Measurements from ENCODE around the gene MGMT. TPM values are rescaled to one million over a fixed set of nuclear protein-coding genes. Genes with fewer than 3 reads are reported as not detected.

The MGMT gene
- polyA plus RNA-seq, 1 of the 3 experiments (the other 2 are of a cell fraction), result 10.8 TPM

DNA sequence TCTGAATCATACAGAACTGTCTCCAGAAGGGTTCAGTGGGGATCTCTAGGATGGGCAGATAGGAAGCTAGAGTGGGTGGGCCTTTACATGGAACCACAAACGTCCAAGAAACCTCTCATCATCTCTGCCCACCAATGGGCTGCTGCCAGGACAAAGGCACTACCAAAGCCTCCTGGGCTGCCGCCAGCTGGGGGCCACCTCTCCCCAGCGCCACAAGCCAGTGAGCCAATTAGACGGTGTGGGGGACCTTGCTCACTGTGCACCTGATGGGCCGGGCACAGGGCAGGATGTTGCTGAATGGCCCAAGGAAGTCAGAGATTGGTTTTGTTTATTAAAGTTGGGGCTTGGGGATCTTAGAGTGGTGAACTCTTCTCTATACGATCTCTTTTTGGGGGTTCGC lies 242.1 kb downstream of the MGMT start:
- POLR2A ChIA-PET, result interaction anchor here (0.7 kb wide), 1 partner anchor 144 kb away, joined by 3 read pairs; no protein-coding TSS in a partner anchor
- TF ChIP-seq SMC3 (IDR thresholded peaks at IDR 0.05; ENCODE audit: low read depth, low read length), result no peak
- TF ChIP-seq RAD21 (IDR thresholded peaks at IDR 0.05; ENCODE audit: low read length), result no peak
- TF ChIP-seq CHD2 (IDR thresholded peaks at IDR 0.05; ENCODE audit: low read length, partially characterized antibody), result no peak
- TF ChIP-seq CTCF (IDR thresholded peaks at IDR 0.05), result no peak
- 65% methylated on average over 7 of the region's 7 CpGs for WGBS (ENCODE audit: low lambda C conversion rate)

DNA sequence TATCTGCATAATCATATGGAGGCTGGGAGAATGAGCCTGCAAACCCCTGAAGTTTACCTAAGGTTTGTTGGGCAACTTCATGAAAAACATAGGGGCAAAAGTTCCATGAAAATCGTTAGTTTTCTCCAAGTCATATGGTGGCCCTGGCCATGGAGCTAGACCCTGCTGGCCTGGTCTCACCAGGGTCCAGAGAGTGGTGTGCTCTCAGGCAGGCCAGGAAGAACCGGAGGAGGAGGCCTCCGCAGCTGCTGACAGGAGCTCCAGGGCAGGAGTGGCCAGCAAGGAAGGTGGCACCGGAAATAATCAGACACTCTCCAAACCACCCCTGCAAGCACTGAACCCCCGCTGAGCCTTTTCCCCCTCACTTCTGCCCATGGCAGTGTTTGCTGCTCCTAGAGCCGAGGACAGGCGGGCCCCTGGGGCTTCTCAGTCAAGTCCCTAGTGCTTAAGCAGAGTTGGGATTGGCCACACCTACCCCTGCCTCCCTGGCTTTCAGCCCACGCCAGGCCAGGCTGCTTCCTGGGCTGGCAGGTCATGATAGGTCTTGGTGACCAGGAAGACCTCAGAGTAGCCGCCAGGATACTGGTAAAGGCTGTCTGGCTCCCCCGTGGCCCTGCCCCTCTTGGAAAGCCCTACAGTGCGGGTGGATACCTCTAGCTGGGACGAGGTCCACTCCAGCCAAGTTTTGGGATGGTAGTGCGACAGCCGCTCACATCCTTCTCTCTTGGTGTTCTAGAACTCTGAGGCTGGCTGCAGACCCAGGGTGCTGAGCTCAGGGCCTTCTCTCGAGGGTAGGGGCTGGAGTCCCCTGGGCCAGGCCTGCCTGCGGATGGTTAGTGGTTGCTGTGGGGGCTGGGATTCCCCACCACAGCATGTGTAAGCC lies 242.8 kb downstream of the MGMT start:
- TF ChIP-seq RAD21 (IDR thresholded peaks at IDR 0.05; ENCODE audit: low read length) (no peak), EP300 (IDR thresholded peaks at IDR 0.05; ENCODE audit: borderline replicate concordance in 1 of 2, low read depth in 1 of 2, low read length in 1 of 2) (no peak), FOXM1 (IDR thresholded peaks at IDR 0.05; ENCODE audit: low read depth) (no peak), GATA2 (CRISPR knock-in tag; IDR thresholded peaks at IDR 0.05) (no peak), FOSL2 (IDR thresholded peaks at IDR 0.05; ENCODE audit: borderline replicate concordance, low read depth) (no peak), RFX5 (IDR thresholded peaks at IDR 0.05; ENCODE audit: low read length) (no peak), MXI1 (IDR thresholded peaks at IDR 0.05; ENCODE audit: low read depth, low read length) (no peak)
- TF ChIP-seq, protein P1, sequence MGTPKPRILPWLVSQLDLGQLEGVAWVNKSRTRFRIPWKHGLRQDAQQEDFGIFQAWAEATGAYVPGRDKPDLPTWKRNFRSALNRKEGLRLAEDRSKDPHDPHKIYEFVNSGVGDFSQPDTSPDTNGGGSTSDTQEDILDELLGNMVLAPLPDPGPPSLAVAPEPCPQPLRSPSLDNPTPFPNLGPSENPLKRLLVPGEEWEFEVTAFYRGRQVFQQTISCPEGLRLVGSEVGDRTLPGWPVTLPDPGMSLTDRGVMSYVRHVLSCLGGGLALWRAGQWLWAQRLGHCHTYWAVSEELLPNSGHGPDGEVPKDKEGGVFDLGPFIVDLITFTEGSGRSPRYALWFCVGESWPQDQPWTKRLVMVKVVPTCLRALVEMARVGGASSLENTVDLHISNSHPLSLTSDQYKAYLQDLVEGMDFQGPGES (IDR thresholded peaks at IDR 0.05; ENCODE audit: low read depth, low read length), result no peak
- Histone ChIP-seq H3K4me2 (no peak overlapping the region), H3K9ac (no peak overlapping the region), H3F3A (replicated peaks; ENCODE audit: insufficient read depth) (no peaks in the 10 kb centered on the region), H3K27ac (ENCODE audit: low read depth in 2 of 2, low read length in 1 of 2) (no peak overlapping the region), H3K79me2 (ENCODE audit: insufficient read depth) (no peaks in the 10 kb centered on the region), H3K9me3 (no peaks in the 10 kb centered on the region), H4K20me1 (ENCODE audit: insufficient read depth) (no peaks in the 10 kb centered on the region), H3K9me2 (no peaks in the 10 kb centered on the region), H2AFZ (ENCODE audit: low read depth) (no peak overlapping the region), H3K36me3 (replicated peaks in 1 of 2; ENCODE audit: control insufficient read depth in 1 of 2, insufficient read depth in 2 of 2, low read length in 1 of 2) (no peaks in the 10 kb centered on the region), H3K27me3 (ENCODE audit: insufficient read depth) (no peaks in the 10 kb centered on the region), H3K4me1 (ENCODE audit: control insufficient read depth in 1 of 2, insufficient read depth in 2 of 2, low read depth in 1 of 2, low read length in 1 of 2) (peaks cover 0 to 10% of the 10 kb centered on the region in 2 experiments; a peak in 1 of 4 replicates), H3K4me3 (ENCODE audit: low read depth in 2 of 2, low read length in 1 of 2) (no peak overlapping the region)
- no peak for DNase-seq
- POLR2A ChIA-PET, result no interaction called here
- CTCF ChIA-PET, result no interaction called here
- 66% methylated on average over 9 of the region's 16 CpGs for WGBS (ENCODE audit: low lambda C conversion rate)

More for the DNA sequence above, 242.1 kb downstream of the MGMT start:
- no peak overlapping the region for H3K4me3 ChIP-seq (ENCODE audit: low read depth in 2 of 2, low read length in 1 of 2)
- no peaks in the 10 kb centered on the region for H3K9me3 ChIP-seq
- H3F3A ChIP-seq (replicated peaks; ENCODE audit: insufficient read depth), result no peaks in the 10 kb centered on the region
- H3K79me2 ChIP-seq (ENCODE audit: insufficient read depth), result no peaks in the 10 kb centered on the region
- H2AFZ ChIP-seq (ENCODE audit: low read depth), result no peak overlapping the region
- H3K36me3 ChIP-seq (replicated peaks in 1 of 2; ENCODE audit: control insufficient read depth in 1 of 2, insufficient read depth in 2 of 2, low read length in 1 of 2), result no peaks in the 10 kb centered on the region
- CTCF ChIA-PET, result no interaction called here
- no peaks in the 10 kb centered on the region for H3K27me3 ChIP-seq (ENCODE audit: insufficient read depth)
- H3K4me1 ChIP-seq (ENCODE audit: control insufficient read depth in 1 of 2, insufficient read depth in 2 of 2, low read depth in 1 of 2, low read length in 1 of 2), result peaks cover 0 to 10% of the 10 kb centered on the region in 2 experiments; a peak in 1 of 4 replicates
- H3K27ac ChIP-seq (ENCODE audit: low read depth in 2 of 2, low read length in 1 of 2), result no peak overlapping the region
- H3K9me2 ChIP-seq, result no peaks in the 10 kb centered on the region
- no peak overlapping the region for H3K9ac ChIP-seq
- DNase-seq, result no peak
- H3K4me2 ChIP-seq, result no peak overlapping the region
- H4K20me1 ChIP-seq (ENCODE audit: insufficient read depth), result no peaks in the 10 kb centered on the region

Measured in SK-N-SH (cell line).